GM12891 (cell line): Measurements from ENCODE around the gene RTL1.

Experiments
- PAX5 ChIP-seq: IDR thresholded peaks from 2 replicates; pipeline ENCODE4 v1.6.1; 2011; ENCODE audit warnings: low read length, moderate library complexity, mild to moderate bottlenecking; ENCODE audit not compliant: insufficient read depth, severe bottlenecking
- POLR2A ChIP-seq: IDR thresholded peaks from 2 replicates; pipeline ENCODE4 v1.6.1; 2011; ENCODE audit warnings: low read depth, low read length, control low read depth
- POLR2AphosphoS5 ChIP-seq: IDR thresholded peaks from 2 replicates; pipeline ENCODE4 v1.6.1; 2011; ENCODE audit warnings: low read depth, low read length, control low read depth
- SPI1 ChIP-seq: IDR thresholded peaks from 2 replicates; pipeline ENCODE4 v1.6.1; 2011; ENCODE audit warnings: low read depth, low read length, control low read depth
- TAF1 ChIP-seq: IDR thresholded peaks from 2 replicates; pipeline ENCODE4 v1.6.1; 2011; ENCODE audit warnings: low read depth, low read length, control low read depth

GRCh38 chr14:100885196-100885595 is 18.3 kb downstream of the RTL1 start:
- TF ChIP-seq PAX5 (no peak), POLR2A (no peak), POLR2AphosphoS5 (no peak), TAF1 (no peak), SPI1 (no peak)
